Stimulated activated CD8-positive, alpha-beta memory T cell treated with anti-CD3 and anti-CD28 coated beads, Interleukin-15, amount 100 ng/mL, for 24 hours (primary cell): ENCODE data around the gene CD300A.
A peak's percentile ranks its signal among the peaks of the same experiment; 100 is the strongest.

Experiments
- DNase-seq: peaks from one replicate; pipeline ENCODE4 v3.0.0-alpha.2; 2020; ENCODE audit warnings: low read depth

The CD300A gene

GRCh38 chr17:74439691-74440567 lies 26.5 kb upstream of the CD300A start:
- DNase-seq: no peak

DNA sequence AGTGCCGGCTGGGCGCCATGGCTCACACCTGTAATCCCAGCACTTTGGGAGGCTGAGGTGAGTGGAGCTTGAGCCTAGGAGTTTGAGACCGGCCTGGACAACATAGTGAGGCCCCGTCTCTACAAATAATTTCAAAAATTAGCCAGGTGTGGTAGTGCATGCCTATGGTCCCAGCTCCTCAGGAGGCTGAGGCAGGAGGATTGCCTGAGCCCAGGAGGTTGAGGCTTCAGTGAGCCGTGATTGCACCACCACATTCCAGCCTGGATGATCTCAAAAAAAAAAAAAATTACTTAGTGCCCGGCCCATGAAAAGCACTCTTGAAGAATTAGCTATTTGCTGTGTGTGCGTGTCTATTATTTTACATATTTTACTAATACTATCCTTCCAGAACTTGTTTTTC lies 24.9 kb upstream of the CD300A start:
- no peak for DNase-seq

DNA sequence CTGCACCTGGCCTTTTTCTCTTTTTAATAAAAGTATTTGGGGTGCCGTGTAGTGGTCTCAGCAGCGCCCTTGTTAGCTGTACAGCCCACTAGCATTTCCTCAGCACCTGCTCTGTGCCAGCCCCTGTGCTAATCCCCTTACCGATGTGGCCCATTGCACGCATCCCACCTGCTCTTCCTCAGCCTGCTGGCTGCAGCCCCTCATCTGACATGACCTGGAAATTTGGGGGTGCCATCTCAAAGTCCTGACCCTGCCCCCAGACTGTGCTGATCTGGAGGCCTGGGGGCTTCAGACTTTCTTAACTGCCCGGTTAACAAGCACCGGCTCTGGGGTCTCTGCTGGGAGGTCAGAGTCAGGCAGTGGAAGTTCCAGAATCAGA lies 24.2 kb upstream of the CD300A start:
- DNase-seq: no peak

DNA sequence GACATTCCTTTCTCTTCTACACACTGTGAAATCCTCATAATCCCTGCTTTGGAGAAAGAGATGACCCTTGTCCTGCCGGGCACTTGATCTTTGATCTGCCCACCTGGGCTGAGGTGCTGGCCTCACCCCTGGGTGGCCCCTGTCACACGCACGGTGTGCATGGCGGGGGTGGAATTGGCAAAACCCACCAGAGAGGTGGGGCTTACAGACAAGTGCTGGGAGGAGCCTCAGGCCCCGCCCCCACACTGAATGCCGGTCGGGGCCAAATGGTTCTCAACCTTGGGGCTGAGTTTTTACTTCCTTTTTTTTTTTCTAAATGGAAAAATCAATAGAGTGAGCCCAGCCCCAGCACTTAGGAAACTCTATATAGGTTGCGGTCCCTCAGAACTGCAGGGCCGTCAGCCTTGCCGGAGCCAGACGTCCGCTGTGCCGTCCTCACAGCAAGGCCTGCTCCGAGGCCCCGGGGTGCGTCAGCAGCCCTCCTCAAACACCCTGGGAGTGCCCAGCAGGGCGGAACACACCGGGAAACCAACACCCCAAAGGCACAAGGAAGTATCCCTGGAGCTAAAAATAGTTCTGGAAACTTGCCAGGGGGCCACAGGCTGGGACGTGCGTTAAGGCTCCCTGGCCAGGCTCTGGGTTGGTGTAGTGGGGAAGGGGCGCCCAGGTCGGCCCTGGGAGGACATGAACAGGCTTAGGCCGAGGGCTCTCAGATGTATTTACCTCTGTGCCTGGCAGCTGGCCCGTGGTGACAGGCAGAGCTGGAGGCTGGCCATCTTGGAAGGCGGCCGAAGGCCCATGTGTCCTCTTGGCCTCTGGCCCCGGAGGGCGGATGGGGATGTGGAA lies 23.5 kb upstream of the CD300A start:
- no peak for DNase-seq

DNA sequence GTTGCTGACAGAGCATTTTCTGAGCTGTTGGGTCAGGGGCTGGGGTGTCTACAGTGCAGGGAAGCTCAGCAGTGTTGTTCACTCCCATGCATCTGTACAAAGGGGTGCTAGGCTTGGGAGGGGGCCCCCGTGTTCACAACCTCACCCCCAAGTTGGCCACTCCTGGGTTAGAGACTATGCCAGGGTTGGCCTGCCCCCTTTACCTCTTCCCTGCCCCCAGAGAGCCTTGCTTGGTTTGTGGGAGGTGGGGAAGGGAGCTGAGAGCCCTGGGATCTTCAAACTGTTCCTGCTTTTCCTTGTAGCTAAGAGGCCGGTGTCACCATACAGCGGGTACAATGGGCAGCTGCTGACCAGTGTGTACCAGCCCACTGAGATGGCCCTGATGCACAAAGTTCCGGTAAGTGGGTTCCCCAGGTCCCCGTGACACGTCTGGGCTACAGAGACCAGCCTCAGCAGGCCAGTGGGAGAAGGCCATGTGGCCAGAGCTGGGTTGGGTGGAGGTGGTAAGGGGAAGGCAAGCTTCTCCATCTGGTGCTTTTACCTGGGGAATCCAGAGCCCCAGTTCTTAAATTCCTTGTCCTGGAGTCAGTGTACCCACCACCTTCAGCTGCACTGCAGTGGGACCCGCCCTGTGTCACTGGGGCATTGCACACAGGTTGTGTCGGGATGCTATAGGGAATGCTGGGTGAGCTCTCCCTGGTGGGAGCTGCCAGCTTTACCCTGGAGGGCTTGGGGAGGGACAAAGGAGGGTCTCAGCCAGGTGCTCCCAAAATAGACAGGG lies 22.7 kb upstream of the CD300A start:
- DNase-seq: no peak

- no peak for DNase-seq
These were observed 22.0 kb upstream of the CD300A start for GRCh38 chr17:74444406-74444805.

DNA sequence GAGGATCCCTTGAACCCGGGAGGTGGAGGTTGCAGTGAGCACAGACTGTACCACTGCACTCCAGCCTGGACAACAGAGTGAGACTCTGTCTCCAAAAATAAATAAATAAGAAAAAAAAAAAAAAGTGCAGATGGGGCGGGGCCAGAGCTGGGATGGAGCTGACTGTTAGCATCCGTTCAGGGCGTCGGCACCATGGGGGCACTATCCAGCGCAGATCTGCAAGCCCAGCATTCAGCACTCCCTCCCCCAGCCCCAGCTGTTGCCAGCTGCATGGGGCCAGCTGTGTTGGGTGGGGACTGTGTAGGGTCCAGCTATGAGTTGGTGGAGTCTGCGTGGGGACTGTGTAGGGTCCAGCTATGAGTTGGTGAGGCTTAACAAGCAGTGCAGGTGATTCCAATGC lies 21.3 kb upstream of the CD300A start:
- no peak for DNase-seq

DNA sequence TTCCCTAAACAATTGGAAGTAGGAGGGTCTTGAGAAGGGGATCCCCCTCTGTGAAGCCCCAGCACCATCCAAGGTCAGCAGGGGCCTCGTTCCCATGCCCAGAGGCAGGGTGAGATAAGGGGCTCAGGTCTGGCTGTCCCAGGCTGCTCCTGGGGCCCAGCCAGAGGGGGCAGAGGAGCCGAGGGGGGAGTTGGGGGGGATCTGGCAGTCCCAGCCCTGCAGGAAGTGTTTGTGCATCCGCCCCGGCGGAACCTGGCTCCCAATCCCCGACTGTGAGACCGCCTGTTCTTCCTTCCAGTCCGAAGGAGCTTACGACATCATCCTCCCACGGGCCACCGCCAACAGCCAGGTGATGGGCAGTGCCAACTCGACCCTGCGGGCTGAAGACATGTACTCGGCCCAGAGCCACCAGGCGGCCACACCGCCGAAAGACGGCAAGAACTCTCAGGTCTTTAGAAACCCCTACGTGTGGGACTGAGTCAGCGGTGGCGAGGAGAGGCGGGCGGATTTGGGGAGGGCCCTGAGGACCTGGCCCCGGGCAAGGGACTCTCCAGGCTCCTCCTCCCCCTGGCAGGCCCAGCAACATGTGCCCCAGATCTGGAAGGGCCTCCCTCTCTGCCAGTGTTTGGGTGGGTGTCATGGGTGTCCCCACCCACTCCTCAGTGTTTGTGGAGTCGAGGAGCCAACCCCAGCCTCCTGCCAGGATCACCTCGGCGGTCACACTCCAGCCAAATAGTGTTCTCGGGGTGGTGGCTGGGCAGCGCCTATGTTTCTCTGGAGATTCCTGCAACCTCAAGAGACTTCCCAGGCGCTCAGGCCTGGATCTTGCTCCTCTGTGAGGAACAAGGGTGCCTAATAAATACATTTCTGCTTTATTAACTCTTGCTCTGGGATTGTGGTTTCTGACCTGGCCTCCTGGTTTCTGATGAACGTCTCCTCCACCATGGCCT lies 19.6 kb upstream of the CD300A start:
- DNase-seq: no peak

DNA sequence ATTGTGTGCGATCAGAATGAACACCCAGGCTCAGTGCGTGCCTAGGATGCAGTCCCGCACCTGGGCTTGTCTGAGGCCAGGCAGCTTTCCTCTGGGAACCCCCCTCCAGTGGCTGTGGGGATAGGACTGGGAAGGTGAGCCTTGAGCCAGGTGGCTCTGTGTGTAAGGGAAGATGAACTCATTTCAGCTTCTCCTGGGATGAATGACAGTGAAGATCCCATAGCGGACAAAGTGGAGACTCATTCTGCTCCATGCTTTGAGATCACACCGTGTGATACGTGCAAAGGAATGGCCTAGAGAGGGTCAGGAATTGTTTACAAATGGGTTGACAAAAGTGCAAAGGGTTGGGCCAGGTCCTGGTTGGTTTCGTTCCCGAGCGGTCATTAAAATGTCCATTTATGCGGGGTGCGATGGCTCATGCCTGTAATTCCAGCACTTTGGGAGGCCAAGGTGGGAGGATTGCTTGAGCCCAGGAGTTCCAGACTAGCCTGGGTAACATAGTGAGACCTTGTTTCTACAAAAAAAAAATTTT lies 18.7 kb upstream of the CD300A start:
- no peak for DNase-seq

DNA sequence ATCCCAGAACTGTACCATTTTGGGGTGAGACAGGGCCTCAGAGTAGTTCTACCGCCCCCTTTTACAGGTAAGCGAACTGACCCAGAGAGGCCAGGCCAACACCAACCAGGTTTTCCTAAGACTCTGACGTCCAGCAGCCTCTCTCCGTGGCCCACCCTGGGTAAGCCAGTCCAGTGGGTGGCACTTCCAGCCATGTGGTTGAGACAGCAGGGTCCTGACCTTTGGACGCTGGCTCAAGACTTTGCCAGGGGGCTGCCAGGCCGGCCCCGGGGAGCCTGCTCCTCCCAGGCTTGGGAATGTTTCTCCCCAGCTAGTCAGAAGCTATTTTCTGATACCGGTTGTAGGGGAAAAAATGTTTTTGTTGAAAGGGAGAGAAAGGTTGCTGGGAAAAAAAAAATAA lies 17.7 kb upstream of the CD300A start:
- no peak for DNase-seq

DNA sequence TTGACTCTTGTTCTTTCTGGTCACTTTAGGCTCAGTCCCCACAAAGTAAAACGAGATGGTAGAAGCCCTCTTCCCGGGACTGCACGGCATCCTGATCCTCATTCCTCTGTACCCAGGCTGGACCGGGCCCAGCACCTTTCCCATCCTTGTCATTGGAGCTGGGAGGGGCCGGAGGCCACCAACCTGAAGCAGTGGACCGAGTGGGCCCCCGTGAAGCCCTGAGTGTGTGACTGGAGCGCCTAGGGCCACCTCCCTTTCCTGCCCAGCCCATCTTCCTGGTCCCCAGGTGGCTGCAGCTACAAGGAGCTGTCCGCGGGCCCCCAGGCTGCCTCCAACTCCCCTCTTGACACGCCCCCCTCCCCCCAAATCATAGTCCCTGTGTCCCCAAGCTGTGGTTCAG lies 17.1 kb upstream of the CD300A start:
- no peak for DNase-seq

DNA sequence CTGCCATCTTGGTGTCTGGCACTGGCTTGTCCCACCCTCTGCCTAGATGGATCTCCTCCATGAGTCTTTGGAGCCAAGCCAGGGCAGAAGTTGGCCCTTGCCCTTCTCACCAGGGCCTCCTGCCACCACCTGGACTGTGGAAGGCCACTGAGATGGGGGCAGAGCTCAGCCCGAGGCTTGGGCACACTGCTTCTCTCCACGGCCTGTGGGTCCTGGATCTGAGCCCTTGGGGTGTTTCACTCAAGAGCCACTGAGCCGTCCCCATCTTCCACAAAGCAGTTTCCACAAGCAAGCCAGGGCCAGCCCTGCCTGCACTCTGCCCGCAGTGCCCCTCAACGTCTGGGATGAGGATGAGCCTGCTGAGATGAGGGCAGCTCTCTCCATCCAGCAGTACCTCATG lies 16.7 kb upstream of the CD300A start:
- no peak for DNase-seq

DNA sequence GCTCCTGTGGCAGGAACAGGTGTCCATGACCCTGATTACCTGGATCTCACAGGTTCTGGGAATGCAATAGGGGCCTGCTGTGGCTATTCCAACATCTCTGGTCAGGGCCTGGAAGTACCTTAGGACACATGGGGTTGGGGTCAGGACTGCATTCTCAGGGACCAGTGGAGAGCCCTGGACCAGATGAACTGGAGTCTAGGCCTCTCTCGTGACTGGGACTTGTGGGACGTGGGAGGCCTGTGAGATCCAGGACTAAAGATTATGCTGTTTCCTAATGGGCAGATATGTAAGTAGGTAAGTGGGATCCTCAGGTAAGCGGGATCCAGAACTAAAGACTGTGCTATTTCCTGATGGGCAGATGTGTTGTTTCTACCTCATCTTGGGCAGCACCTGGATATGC lies 16.2 kb upstream of the CD300A start:
- DNase-seq: no peak

DNA sequence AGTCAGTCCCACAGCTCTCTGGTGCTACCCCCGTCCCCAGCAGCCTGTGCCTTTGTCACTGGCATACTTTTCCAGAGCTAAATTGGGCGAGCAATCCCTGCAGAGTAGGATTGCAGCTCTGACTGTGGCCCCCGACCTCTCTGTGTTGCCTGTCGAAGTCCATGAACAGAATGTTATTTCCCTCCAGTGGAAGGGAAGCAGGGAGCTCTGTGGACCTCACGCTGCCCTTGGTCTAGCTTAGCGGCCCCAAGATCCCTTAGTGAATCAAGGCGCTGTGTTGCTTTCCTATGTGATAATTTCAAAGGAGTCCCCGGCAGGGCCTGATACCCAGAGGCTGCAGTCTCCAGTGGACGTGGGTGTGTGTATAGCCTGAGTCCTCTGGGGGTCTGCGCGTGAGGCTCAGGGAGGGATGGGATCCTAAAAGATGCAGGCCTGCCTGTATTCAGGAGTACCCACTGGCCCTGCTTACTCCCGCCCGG lies 15.5 kb upstream of the CD300A start:
- no peak for DNase-seq

DNA sequence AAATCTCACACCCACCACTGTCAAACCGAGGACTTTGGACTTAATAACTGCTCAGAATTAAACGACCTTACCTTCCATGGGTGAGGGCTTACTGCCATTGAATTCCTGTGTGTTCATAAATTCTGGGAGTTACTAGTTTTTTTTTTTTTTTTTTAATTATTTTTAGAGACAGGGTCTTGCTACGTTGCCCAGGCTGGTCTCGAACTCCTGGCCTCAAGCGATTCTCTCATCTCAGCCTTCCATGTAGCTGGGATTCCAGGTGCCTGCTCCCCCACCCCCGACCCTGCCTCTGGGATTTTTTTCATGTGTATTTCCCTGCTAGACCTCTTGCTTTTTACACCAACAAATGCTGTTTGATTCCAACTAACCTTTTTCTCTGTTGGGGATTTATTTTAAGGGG lies 14.9 kb upstream of the CD300A start:
- DNase-seq: no peak

DNA sequence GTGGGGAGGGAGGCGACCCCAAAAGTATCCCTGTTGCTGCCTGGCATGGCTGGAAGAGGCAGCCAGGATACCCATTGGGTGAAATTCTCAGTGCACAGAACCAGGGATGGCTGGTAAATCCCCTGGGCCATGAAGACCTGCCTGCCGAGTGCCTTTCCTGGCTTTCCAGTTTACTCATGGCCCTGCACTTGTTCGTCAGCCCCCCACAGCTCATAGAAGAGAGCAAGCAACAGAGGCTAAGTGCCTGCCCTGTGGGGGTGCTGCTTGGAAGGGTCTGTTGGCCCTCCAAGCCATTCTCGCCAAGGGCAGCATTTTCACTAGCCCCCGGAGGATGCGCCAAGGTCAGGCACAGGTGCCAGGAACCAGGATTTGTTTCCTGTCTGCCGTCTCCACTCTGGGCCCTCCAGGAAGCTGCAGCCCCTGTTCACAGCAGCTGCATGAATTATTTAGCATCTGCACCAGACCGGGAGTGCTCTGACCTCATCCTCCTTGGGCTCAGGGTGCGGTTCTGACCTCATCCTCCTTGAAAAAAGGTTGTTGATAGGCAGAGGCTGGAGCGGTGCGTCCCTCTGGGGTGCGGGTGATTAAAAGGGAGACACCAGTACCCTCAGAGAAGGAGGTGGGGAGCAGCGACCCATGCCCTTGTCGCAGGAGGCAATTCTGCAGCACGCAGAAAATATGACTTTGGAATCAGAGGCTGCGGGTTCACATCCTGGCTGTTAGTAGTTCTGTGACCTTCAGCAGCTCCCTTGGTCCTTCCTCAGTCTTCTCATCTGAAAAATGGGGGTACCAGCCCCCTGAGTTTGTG lies 14.2 kb upstream of the CD300A start:
- no peak for DNase-seq

DNA sequence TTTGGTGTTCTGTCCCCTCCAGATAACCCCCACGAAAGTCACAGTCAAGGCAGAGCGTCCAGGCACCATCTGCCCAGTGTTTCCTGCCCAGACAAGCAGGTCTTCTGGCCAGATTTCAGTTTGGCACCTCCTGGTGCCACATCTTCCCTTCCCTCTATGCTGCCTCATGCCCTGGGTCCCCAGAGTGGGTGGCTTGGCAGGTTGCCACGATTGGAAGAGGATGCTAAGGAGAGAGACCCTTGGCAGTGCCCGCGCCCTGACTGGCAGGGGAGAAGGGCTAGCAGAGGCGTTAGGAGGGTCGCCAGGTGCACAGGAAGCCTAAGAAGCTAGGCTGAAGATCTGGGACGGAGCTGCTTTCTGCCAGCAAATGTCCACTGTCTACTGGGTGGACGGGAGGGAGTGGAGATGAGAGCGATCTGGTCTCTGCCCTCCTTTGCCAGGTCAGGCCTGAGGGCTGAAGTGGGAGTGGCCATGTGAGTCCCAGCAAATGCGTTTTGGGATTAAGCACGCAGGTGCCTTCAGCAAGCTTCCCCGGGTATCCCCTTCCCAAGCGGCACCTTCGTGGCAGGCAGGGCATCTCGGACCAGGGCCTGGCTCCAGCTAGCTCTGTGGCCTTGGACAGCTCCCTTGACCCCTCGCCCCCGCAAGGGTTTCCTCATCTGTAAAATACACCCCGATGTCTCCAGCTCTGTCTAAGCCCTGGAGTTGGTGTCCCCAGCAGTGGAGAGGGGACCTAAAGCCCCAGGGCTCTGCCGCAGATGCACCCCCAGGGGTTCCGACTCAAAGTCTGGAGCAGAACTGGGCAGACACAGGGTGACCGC lies 13.4 kb upstream of the CD300A start:
- no peak for DNase-seq

DNA sequence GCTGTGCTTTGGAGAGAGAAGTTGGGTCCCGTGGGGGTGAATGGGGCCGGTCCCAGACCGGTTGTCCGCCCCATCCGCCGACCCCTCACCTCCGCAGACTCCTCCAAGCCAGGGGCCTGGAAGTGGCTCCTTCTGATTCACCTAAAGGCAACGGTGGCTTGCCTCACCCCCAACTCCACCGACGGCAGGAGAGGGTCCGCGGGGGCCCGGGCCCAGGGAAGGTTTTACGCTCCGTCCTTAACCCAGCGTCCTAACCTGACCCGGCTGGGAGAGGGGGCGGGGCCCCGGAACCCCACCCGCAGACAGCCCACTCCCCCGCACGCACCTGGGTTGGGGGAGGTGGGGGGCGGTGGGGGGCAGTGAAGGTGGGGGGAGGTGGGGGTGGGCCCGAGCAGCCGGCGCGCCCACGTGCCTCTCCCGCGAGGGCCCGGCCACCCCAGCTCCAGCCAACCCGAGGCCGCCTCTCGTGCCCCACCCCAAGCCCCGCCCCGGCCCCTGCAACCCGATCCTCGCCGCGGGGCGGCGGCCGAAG lies 12.7 kb upstream of the CD300A start:
- DNase-seq: peak; percentile 47
